HG03565 (cell line): ENCODE data around the gene HNRNPH3.

Experiments
- ATAC-seq: cut with Tn5 transposase; IDR thresholded peaks from one replicate; pipeline ENCODE4 v1.9.1; 2021; ENCODE audit warnings: mild to moderate bottlenecking, moderate library complexity; ENCODE audit not compliant: unreplicated experiment

HNRNPH3 gene

DNA sequence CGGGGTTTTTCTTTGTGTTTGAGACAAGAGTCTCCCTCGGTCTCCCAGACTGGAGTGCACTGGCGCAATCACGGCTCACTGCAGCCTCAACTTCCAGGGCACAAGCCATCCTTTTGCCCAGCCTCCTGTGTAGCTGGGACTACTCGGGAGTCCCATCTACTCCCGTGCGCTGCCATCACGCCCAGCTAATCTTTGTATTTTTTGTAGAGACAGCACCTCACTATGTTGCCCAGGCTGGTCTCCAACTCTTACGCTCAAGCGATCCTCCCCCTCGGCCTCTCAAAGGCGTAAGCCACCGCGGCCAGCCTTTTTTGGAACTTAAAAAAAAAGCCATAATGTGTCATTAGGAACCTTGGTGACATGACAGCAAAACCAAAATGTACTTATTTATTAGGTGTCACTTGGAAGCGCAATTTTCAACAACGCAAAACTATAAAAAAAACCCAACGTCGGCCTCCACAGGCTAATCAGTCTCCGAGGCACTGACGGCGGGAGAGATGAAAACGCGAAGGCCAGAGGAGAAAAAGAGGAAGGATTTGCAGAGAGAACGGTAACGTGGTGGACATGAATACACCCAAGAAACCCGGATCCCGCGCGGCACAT lies 911 bp upstream of the HNRNPH3 start:
- no peak for ATAC-seq

DNA sequence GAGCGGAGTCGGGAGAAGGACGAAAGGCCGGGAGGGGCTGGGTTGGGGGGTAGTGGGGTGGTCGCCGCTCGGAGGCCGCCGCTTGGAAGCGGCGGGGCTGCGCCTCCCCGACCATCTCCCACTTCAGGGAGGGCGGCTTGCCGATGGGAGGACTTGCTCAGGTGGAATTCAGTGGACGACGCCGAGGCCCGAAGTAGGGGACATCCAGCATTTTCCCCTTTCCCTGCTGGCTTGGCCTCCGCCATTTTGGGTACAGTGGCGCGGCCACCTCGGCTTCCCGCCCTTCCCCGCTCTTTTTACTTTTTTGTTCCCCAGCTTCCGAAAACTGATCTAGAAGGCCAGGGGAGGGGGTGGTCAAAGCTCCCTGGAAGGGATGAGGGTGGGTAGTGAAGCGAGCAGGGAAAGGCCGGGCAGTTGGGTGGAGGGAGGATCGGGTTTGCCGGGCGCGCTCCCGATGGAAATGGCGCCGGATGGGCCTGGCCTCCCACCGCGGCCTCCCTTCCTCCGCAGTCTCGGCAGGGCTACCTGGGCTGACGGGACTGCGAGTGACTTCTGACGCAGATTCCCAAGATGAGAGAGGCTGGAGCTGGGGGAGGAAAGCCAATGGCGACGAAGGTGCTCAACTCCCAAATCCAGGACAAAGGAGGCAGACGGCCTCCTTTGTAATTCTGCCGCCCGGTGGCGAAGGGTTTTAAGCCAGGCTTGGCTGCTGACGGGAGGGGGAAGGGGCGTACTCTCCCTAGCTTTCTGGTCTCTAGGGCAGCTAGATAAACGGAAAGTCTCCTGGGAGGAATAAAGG lies 594 bp downstream of the HNRNPH3 start, which contains the start of gene PBLD:
Gene PBLD, minus strand, starts transcription at position 670 of the 799 bp plus-strand sequence. CDS start 26,084 bp downstream, outside the sequence.
- ATAC-seq = no peak

DNA sequence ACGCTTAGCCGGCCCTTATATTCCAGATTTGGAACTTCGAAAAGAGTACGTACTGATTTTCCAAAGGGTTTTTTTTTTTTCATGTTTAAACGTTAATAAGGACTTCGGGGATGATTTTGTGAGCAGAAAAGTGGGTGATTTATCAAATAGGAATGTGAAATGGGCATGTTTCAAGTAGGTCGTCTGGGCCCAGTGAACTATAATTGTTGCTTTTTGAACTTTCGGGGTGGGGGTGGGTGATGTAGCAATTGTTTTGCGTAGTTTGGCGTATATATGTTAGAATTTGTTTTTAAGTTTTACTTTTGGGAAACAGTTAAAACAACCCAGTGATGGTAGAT lies 1.2 kb downstream of the HNRNPH3 start:
- ATAC-seq = no peak

DNA sequence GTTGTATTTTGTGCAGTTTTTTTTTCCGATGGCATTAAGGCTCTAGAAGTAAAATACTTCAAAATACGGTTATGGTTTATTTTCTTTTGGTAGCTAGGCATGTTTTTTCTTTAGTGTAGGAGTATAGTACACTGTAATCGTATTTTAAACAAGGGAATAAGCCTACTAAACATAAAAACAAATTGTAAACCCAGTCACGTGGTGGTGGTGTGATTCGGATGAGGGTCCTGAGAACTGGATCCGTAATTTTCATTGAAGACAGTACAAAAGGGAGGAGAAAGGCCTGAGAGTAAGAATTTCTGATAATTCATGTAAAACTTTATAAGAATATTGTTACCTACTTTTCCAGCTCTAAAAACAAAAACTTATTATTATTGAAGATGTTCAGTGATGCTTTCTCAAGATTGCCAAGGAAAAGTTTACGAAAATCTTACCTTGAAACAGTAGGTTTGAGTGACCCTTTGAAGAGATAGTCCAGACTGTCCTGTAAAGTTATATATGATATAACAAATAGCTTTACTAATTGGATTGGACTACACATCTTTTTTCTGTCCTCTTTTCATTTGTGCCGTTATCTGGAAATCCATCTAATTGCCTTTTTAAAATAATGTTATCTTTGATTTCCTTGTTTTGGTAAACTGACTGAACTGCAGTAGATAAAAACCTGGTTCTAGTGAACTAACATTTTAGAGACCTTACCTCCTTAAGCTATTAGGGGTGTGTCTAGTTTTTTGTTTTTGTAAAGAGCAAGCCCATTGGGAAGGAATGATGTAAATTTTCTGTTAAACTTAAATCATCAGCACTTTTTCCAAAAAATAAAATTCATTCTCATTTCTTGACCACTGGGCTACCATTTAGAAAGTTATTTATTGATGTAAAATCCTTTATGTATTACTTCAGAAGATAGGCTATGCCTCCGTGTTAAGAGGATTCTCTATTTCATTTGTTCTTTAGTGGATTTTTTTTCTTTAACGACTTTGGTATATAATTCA lies 1.9 kb downstream of the HNRNPH3 start:
- ATAC-seq = no peak

- ATAC-seq = no peak
These were observed 3.0 kb downstream of the HNRNPH3 start for GRCh38 chr10:68334672-68335467.

DNA sequence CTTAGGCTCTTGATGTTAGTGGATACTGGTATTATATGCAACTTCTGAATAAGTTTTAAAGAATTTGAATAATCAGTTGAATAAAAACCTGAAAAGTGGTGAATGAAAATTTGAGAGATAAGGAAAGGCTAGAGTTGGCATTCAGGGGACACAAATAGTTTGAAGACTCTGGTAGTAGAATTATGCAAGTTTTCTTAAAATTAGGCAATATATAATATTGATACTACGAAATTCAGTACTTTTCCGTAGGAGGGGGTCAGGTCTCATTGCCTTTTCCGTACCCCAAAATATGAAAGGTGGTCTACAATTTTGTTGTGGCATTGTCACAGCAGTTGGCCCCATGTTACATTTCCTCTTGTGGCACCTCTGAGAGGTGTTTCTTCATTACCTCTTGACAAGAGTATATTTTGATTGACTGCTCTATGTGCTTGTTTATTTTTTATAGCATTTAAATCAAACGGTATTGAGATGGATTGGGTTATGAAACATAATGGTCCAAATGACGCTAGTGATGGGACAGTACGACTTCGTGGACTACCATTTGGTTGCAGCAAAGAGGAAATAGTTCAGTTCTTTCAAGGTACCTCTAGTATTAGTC lies 5.0 kb downstream of the HNRNPH3 start:
- no peak for ATAC-seq

GRCh38 chr10:68340358-68341080 lies 8.7 kb downstream of the HNRNPH3 start:
- ATAC-seq = no peak

- ATAC-seq = no peak
These were observed 11.1 kb downstream of the HNRNPH3 start for GRCh38 chr10:68342909-68343516.

- no peak for ATAC-seq
These were observed 13.8 kb downstream of the HNRNPH3 start for GRCh38 chr10:68345621-68346020.

DNA sequence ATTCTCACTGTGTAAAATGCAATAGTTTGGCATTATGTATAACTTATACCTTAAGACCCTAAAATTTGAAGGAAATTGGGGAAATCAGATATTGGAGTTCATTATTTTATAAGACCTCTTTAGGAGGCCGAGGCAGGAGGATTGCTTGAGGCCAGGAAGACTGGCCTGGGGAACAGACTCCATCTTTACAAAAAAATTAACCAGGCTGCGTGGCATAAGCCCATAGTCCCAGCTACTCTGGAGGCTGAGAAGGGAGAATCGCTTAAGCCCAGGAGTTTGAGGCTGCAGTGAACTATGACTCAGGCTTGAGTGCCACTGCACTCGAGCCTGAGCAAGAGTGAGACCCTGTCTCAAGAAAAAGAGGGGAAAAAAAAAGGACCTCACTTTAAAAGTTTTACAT lies 14.9 kb downstream of the HNRNPH3 start:
- no peak for ATAC-seq

- ATAC-seq = peak; percentile 50
These were observed 16.4 kb downstream of the HNRNPH3 start for GRCh38 chr10:68348265-68348741.

- ATAC-seq = no peak
These were observed 21.7 kb downstream of the HNRNPH3 start for GRCh38 chr10:68353537-68353936.

GRCh38 chr10:68359189-68359588 lies 27.3 kb downstream of the HNRNPH3 start:
- ATAC-seq = no peak

DNA sequence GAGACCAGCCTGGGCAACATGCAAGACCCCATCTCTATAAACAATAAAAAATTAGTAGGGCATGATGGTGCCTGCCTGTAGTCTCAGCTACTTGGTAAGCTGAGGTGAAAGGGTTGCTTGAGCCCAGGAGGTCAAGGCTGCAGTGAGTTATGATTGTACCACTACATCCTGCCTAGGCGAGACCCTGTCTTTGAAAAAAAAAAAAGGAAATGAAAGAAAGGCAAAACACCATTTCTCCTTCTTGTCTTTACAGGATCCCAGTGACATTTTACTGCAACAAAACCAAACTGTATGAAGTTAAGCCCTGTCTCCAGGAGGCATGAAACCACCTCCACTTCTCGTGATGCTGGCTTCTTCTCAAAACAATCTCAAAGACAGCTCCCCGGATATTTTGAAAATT lies 30.7 kb downstream of the HNRNPH3 start:
- ATAC-seq = no peak

- no peak for ATAC-seq
These were observed 32.4 kb downstream of the HNRNPH3 start for GRCh38 chr10:68364101-68364886.

- ATAC-seq = no peak
These were observed 33.7 kb downstream of the HNRNPH3 start for GRCh38 chr10:68365611-68366010.

GRCh38 chr10:68366600-68366999 lies 34.7 kb downstream of the HNRNPH3 start:
- no peak for ATAC-seq

GRCh38 chr10:68367121-68367520 lies 35.3 kb downstream of the HNRNPH3 start:
- ATAC-seq = no peak
